ENCODE data around the gene ADAMTS12. TPM values are rescaled to one million over a fixed set of nuclear protein-coding genes. Genes with fewer than 3 reads are reported as not detected.

Gene ADAMTS12
- total RNA-seq, 6 experiments from 2014 or later: 1.1 to 3.9 (median 1.7) TPM

DNA sequence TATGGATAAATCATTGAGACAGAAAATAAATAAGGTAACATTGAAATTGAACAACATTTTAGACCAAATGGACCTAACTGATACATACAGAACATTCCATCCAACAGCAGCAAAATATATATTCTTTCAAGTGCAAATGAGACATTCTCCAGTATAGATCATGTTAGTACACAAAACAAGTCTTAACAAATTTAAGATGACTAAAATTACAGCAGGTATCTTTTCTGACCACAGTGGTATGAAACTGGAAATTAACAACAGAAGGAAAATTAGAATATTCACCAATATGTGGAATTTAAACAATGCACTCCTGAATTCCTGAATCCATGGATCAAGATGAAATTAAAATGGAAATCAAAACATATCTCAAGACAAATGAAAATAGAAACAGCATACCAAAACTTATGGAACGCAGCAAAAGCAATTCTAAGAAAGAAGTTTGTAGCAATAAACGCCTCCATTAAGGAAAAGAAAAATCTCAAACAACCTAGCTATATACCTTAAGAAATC, 115.6 kb downstream of the ADAMTS12 start:
- Histone ChIP-seq H3K36me3 (no peaks in the 10 kb centered on the region), H3K9me3 (peaks cover 0 to 3% (median 0%) of the 10 kb centered on the region in 4 donors), H3K4me1 (no peaks in the 10 kb centered on the region), H3K27ac (no peak overlapping the region), H3K4me3 (no peak overlapping the region), H3K27me3 (no peaks in the 10 kb centered on the region)
- DNase-seq: no peak
- intact Hi-C loops (cut with DNase I): no loop called here
- 85% methylated on average over 2 of the region's 2 CpGs for WGBS (ENCODE audit: insufficient coverage, low coverage, low lambda C conversion rate, missing lambda C conversion rate)
- no peak for TF ChIP-seq POLR2A (IDR thresholded peaks at IDR 0.05)
- TF ChIP-seq, protein P1, sequence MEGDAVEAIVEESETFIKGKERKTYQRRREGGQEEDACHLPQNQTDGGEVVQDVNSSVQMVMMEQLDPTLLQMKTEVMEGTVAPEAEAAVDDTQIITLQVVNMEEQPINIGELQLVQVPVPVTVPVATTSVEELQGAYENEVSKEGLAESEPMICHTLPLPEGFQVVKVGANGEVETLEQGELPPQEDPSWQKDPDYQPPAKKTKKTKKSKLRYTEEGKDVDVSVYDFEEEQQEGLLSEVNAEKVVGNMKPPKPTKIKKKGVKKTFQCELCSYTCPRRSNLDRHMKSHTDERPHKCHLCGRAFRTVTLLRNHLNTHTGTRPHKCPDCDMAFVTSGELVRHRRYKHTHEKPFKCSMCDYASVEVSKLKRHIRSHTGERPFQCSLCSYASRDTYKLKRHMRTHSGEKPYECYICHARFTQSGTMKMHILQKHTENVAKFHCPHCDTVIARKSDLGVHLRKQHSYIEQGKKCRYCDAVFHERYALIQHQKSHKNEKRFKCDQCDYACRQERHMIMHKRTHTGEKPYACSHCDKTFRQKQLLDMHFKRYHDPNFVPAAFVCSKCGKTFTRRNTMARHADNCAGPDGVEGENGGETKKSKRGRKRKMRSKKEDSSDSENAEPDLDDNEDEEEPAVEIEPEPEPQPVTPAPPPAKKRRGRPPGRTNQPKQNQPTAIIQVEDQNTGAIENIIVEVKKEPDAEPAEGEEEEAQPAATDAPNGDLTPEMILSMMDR (IDR thresholded peaks at IDR 0.05): no peak
- ATAC-seq: no peak

GRCh38 chr5:33774341-33774740, 117.4 kb downstream of the ADAMTS12 start:
- Histone ChIP-seq H3K4me3 (no peak overlapping the region), H3K4me1 (no peaks in the 10 kb centered on the region), H3K9me3 (peaks cover 0 to 3% (median 0%) of the 10 kb centered on the region in 4 donors), H3K36me3 (no peaks in the 10 kb centered on the region), H3K27me3 (no peaks in the 10 kb centered on the region), H3K27ac (no peak overlapping the region)
- TF ChIP-seq, protein P1 (IDR thresholded peaks at IDR 0.05): no peak
- TF ChIP-seq POLR2A (IDR thresholded peaks at IDR 0.05): no peak
- intact Hi-C loops (cut with DNase I): no loop called here
- WGBS (ENCODE audit: insufficient coverage, low coverage, low lambda C conversion rate, missing lambda C conversion rate): 30% methylated on average over 1 of the region's 1 CpG
- no peak for DNase-seq
- no peak for ATAC-seq

DNA sequence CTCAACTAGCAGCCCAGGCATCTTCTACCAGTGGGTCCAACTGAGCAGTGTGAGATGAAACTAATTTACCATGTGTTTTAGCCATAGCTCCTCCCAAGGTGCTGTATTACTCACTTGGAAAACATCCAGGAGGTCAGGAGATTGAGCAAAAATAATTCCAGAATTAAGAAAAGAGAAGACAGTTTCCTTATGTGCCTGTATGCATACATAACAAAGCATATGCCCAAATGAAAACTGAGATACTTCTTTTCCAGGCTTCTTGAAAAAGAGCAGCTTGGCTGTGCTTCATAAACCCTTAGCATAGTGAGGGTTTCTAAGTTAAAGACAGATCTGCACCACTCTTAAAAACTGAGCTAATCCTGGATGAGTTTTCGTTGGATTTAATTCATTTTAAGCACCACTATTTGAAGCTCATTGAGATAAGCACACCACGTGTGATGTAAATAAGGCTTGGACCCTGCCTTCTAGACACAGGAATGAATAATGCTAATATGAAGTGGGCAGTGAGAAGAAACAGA, 119.4 kb downstream of the ADAMTS12 start:
- H3K27me3 ChIP-seq: no peaks in the 10 kb centered on the region
- ATAC-seq: no peak
- H3K27ac ChIP-seq: no peak overlapping the region
- H3K4me3 ChIP-seq: no peak overlapping the region
- H3K9me3 ChIP-seq: no peaks in the 10 kb centered on the region
- no peaks in the 10 kb centered on the region for H3K4me1 ChIP-seq
- TF ChIP-seq, protein P1 (IDR thresholded peaks at IDR 0.05): no peak
- no peak for TF ChIP-seq POLR2A (IDR thresholded peaks at IDR 0.05)
- H3K36me3 ChIP-seq: no peaks in the 10 kb centered on the region
- no peak for DNase-seq
- intact Hi-C loops (cut with DNase I): no loop called here
- 35% methylated on average over 2 of the region's 2 CpGs for WGBS (ENCODE audit: insufficient coverage, low coverage, low lambda C conversion rate, missing lambda C conversion rate)

DNA sequence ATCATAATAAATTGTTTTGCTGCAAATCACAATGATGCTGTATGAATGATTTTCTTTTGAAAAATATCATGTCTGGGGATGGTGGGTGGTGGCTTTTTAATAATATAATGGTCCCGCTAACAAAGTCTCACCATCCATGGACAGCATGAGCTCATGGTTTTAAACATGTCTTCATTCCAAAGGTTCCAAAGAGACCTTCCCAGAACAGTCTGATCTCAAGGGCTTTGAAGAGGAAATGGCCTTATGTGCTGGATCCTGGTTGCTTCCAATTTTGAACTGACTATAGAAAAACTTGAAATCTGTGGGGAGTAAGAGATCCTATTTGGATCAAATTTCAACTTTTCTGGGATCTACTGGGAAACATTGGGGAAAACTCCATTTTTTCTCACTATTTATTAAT, 121.8 kb downstream of the ADAMTS12 start:
- no peaks in the 10 kb centered on the region for H3K9me3 ChIP-seq
- H3K4me3 ChIP-seq: no peak overlapping the region
- 92% methylated on average over 1 of the region's 1 CpG for WGBS (ENCODE audit: insufficient coverage, low coverage, low lambda C conversion rate, missing lambda C conversion rate)
- H3K27me3 ChIP-seq: no peaks in the 10 kb centered on the region
- no peak overlapping the region for H3K27ac ChIP-seq
- TF ChIP-seq POLR2A (IDR thresholded peaks at IDR 0.05): no peak
- TF ChIP-seq, protein P1 (IDR thresholded peaks at IDR 0.05): no peak
- intact Hi-C loops (cut with DNase I): no loop called here
- DNase-seq (no peak), ATAC-seq (no peak)
- H3K36me3 ChIP-seq: no peaks in the 10 kb centered on the region
- no peaks in the 10 kb centered on the region for H3K4me1 ChIP-seq
